Measurements from ENCODE around the gene SNX25.

GRCh38 chr4:185270885-185271284 lies 61.5 kb downstream of the SNX25 start:
- TF ChIP-seq EZH2 (IDR thresholded peaks at IDR 0.05; ENCODE audit: borderline replicate concordance, low read length) (no peak), CTCF (IDR thresholded peaks at IDR 0.05; ENCODE audit: low read length) (no peak)
